Activated T-helper 2 cell treated with anti-CD3 and anti-CD28 coated beads, Interferon-gamma antibody, Interleukin-2, Interleukin-4, amounts not matched to agents 10 μg/mL and 5 μg/mL and 100 μg/mL, durations not matched to agents 14 hours and 24 hours and 36 hours (primary cell): Measurements from ENCODE around the gene SLC34A3. TPM values are rescaled to one million over a fixed set of nuclear protein-coding genes. Genes with fewer than 3 reads are reported as not detected.

ENCODE experiments used
- DNase-seq: peaks from one replicate; pipeline ENCODE4 v3.0.0; 2021; ENCODE audit warnings: low spot score
- H3K27ac Mint-ChIP-seq: one replicate; pipeline ENCODE4 v1.8.0; 2021; ENCODE audit warnings: mixed read lengths
- H3K27me3 Mint-ChIP-seq: one replicate; pipeline ENCODE4 v1.8.0; 2021; ENCODE audit warnings: low read depth, mixed read lengths
- H3K36me3 Mint-ChIP-seq: one replicate; pipeline ENCODE4 v1.8.0; 2021; ENCODE audit warnings: low read depth, mixed read lengths
- H3K4me1 Mint-ChIP-seq: one replicate; pipeline ENCODE4 v1.8.0; 2021; ENCODE audit warnings: low read depth, mixed read lengths
- H3K4me3 Mint-ChIP-seq: one replicate; pipeline ENCODE4 v1.8.0; 2021; ENCODE audit warnings: low read depth, mild to moderate bottlenecking, moderate library complexity, mixed read lengths
- H3K9me3 Mint-ChIP-seq: one replicate; pipeline ENCODE4 v1.8.0; 2021; ENCODE audit warnings: mixed read lengths
- intact Hi-C: fragments of 100-400 bp; cut with micrococcal nuclease; formaldehyde crosslinking; loops from one replicate; pipeline ENCODE4 v1.15.1; 2023
- total RNA-seq: library from RNA; stranded (reverse); gene quantifications from 2 replicates; pipeline ENCODE4 v1.2.3, GENCODE V29; 2022

The SLC34A3 gene
- total RNA-seq, 1 donor from 2014 or later = not detected

- intact Hi-C loops = no loop called here
- Mint-ChIP-seq H3K27me3 (no peaks in the 10 kb centered on the region), H3K4me1 (no peaks in the 10 kb centered on the region)
Measured at GRCh38 chr9:137215196-137215986, 15.3 kb upstream of the SLC34A3 start.

GRCh38 chr9:137216188-137216965 is 14.3 kb upstream of the SLC34A3 start:
- Mint-ChIP-seq H3K27me3 (no peaks in the 10 kb centered on the region), H3K4me1 (no peaks in the 10 kb centered on the region), H3K36me3 (peaks cover 3% of the 10 kb centered on the region), H3K9me3 (no peaks in the 10 kb centered on the region), H3K4me3 (no peak overlapping the region), H3K27ac (no peak overlapping the region)
- intact Hi-C loops = no loop called here
- DNase-seq = no peak

More at GRCh38 chr9:137215196-137215986, 15.3 kb upstream of the SLC34A3 start:
- DNase-seq = no peak
- H3K36me3 Mint-ChIP-seq = peaks cover 3% of the 10 kb centered on the region
- no peak overlapping the region for H3K27ac Mint-ChIP-seq
- H3K4me3 Mint-ChIP-seq = no peak overlapping the region
- no peaks in the 10 kb centered on the region for H3K9me3 Mint-ChIP-seq

- H3K4me3 Mint-ChIP-seq = no peak overlapping the region
- no peaks in the 10 kb centered on the region for H3K9me3 Mint-ChIP-seq
- H3K36me3 Mint-ChIP-seq = peaks cover 3% of the 10 kb centered on the region
- intact Hi-C loops = no loop called here
- no peak overlapping the region for H3K27ac Mint-ChIP-seq
- no peaks in the 10 kb centered on the region for H3K27me3 Mint-ChIP-seq
- no peak for DNase-seq
- H3K4me1 Mint-ChIP-seq = no peaks in the 10 kb centered on the region
Measured at GRCh38 chr9:137217276-137218211, 13.2 kb upstream of the SLC34A3 start.

GRCh38 chr9:137218212-137218753 is 12.4 kb upstream of the SLC34A3 start:
- Mint-ChIP-seq H3K36me3 (no peaks in the 10 kb centered on the region), H3K9me3 (no peaks in the 10 kb centered on the region), H3K27me3 (no peaks in the 10 kb centered on the region), H3K4me1 (peaks cover 2% of the 10 kb centered on the region), H3K4me3 (no peak overlapping the region), H3K27ac (no peak overlapping the region)
- intact Hi-C loops = no loop called here
- no peak for DNase-seq

- no peaks in the 10 kb centered on the region for H3K27me3 Mint-ChIP-seq
- H3K4me1 Mint-ChIP-seq = peaks cover 2% of the 10 kb centered on the region
- H3K4me3 Mint-ChIP-seq = no peak overlapping the region
- no peak for DNase-seq
- no peaks in the 10 kb centered on the region for H3K9me3 Mint-ChIP-seq
- H3K27ac Mint-ChIP-seq = no peak overlapping the region
- intact Hi-C loops = no loop called here
- no peaks in the 10 kb centered on the region for H3K36me3 Mint-ChIP-seq
Measured at GRCh38 chr9:137218754-137219271, 11.9 kb upstream of the SLC34A3 start.

GRCh38 chr9:137219757-137220316 is 10.9 kb upstream of the SLC34A3 start:
- H3K4me1 Mint-ChIP-seq = peaks cover 2% of the 10 kb centered on the region
- DNase-seq = no peak
- no peak overlapping the region for H3K27ac Mint-ChIP-seq
- H3K9me3 Mint-ChIP-seq = no peaks in the 10 kb centered on the region
- no peaks in the 10 kb centered on the region for H3K36me3 Mint-ChIP-seq
- intact Hi-C loops = no loop called here
- H3K4me3 Mint-ChIP-seq = peak overlapping the region; percentile 37
- no peaks in the 10 kb centered on the region for H3K27me3 Mint-ChIP-seq

- no peak overlapping the region for H3K27ac Mint-ChIP-seq
- H3K4me1 Mint-ChIP-seq = peaks cover 5% of the 10 kb centered on the region
- intact Hi-C loops = no loop called here
- H3K4me3 Mint-ChIP-seq = peak overlapping the region; percentile 37
- no peak for DNase-seq
- no peaks in the 10 kb centered on the region for H3K9me3 Mint-ChIP-seq
- no peaks in the 10 kb centered on the region for H3K27me3 Mint-ChIP-seq
- H3K36me3 Mint-ChIP-seq = no peaks in the 10 kb centered on the region
Measured at GRCh38 chr9:137220317-137221094, 10.2 kb upstream of the SLC34A3 start.

- DNase-seq = no peak
- Mint-ChIP-seq H3K27me3 (no peaks in the 10 kb centered on the region), H3K4me1 (peaks cover 5% of the 10 kb centered on the region), H3K27ac (no peak overlapping the region), H3K4me3 (no peak overlapping the region), H3K9me3 (no peaks in the 10 kb centered on the region), H3K36me3 (no peaks in the 10 kb centered on the region)
- intact Hi-C loops = no loop called here
Measured at GRCh38 chr9:137221095-137221505, 9.6 kb upstream of the SLC34A3 start.

GRCh38 chr9:137221506-137222111 is 9.1 kb upstream of the SLC34A3 start:
- Mint-ChIP-seq H3K27ac (no peak overlapping the region), H3K27me3 (no peaks in the 10 kb centered on the region), H3K36me3 (no peaks in the 10 kb centered on the region), H3K9me3 (no peaks in the 10 kb centered on the region), H3K4me1 (peaks cover 5% of the 10 kb centered on the region), H3K4me3 (no peak overlapping the region)
- intact Hi-C loops = no loop called here
- DNase-seq = no peak

GRCh38 chr9:137222190-137223077 is 8.3 kb upstream of the SLC34A3 start, which contains the start of gene RNF208:
TSS of gene RNF208 (minus strand) at chr9:137222240. CDS start at chr9:137221212, 1,028 bp downstream.
- Mint-ChIP-seq H3K36me3 (no peaks in the 10 kb centered on the region), H3K9me3 (no peaks in the 10 kb centered on the region), H3K4me3 (peak within 1 kb of the TSS; percentile 82), H3K27ac (peak within 1 kb of the TSS; percentile 73), H3K27me3 (no peaks in the 10 kb centered on the region), H3K4me1 (peaks cover 5% of the 10 kb centered on the region)
- DNase-seq = no peak
- intact Hi-C loops = loop anchor here (1.0 kb wide), 3 partner anchors 19 to 34 kb away; partner anchors contain the start of genes ANAPC2, SSNA1, TPRN and TUBB4B
